ENCODE data around the gene GPR137.

GPR137 gene

GRCh38 chr11:64268025-64268892 lies 17.4 kb upstream of the GPR137 start:
- no peak for DNase-seq (ENCODE audit: low read depth, low spot score)
- Histone ChIP-seq H3K4me3 (peak overlapping the region; percentile 80), H3K9me3 (ENCODE audit: low read depth, low read length) (no peaks in the 10 kb centered on the region), H3K27ac (peak overlapping the region; percentile 95), H3K9ac (ENCODE audit: insufficient read length) (peak overlapping the region; percentile 92), H3K36me3 (ENCODE audit: insufficient read depth, low read length) (peaks cover 12% of the 10 kb centered on the region; the same call in 1 of the 2 replicates)
- TF ChIP-seq FOXP2 (optimal IDR thresholded peaks at IDR 0.05; ENCODE audit: control extremely low read depth, extremely low read length, insufficient read depth) (no peak), EZH2 (IDR thresholded peaks at IDR 0.05) (no peak), POLR2AphosphoS5 (IDR thresholded peaks at IDR 0.05; ENCODE audit: borderline replicate concordance, low read depth, low read length) (no peak)

- Histone ChIP-seq H3K27ac (peak overlapping the region; percentile 95), H3K9me3 (ENCODE audit: low read depth, low read length) (no peaks in the 10 kb centered on the region), H3K36me3 (ENCODE audit: insufficient read depth, low read length) (peaks cover 5% of the 10 kb centered on the region; the same call in 1 of the 2 replicates), H3K4me3 (peak overlapping the region; percentile 80), H3K9ac (ENCODE audit: insufficient read length) (peak overlapping the region; percentile 92)
- TF ChIP-seq POLR2AphosphoS5 (IDR thresholded peaks at IDR 0.05; ENCODE audit: borderline replicate concordance, low read depth, low read length) (no peak), EZH2 (IDR thresholded peaks at IDR 0.05) (no peak), FOXP2 (optimal IDR thresholded peaks at IDR 0.05; ENCODE audit: control extremely low read depth, extremely low read length, insufficient read depth) (no peak)
- DNase-seq (ENCODE audit: low read depth, low spot score) = no peak
These were observed 16.6 kb upstream of the GPR137 start for GRCh38 chr11:64268893-64269539.

GRCh38 chr11:64269540-64270220 lies 16.0 kb upstream of the GPR137 start:
- TF ChIP-seq FOXP2 (optimal IDR thresholded peaks at IDR 0.05; ENCODE audit: control extremely low read depth, extremely low read length, insufficient read depth) (no peak), POLR2AphosphoS5 (IDR thresholded peaks at IDR 0.05; ENCODE audit: borderline replicate concordance, low read depth, low read length) (peak; percentile 78; the same call in 1 of the 2 replicates)
- Histone ChIP-seq H3K27ac (peak overlapping the region; percentile 95), H3K9me3 (ENCODE audit: low read depth, low read length) (no peaks in the 10 kb centered on the region), H3K36me3 (ENCODE audit: insufficient read depth, low read length) (peaks cover 4% of the 10 kb centered on the region; the same call in 1 of the 2 replicates), H3K4me3 (peak overlapping the region; percentile 80), H3K9ac (ENCODE audit: insufficient read length) (peak overlapping the region; percentile 92)
- peak; percentile 98 for DNase-seq (ENCODE audit: low read depth, low spot score)

GRCh38 chr11:64275031-64275800 lies 10.4 kb upstream of the GPR137 start:
- Histone ChIP-seq H3K36me3 (ENCODE audit: insufficient read depth, low read length) (no peaks in the 10 kb centered on the region; the same call in 1 of the 2 replicates), H3K4me3 (no peak overlapping the region), H3K9ac (ENCODE audit: insufficient read length) (no peak overlapping the region), H3K27ac (no peak overlapping the region), H3K9me3 (ENCODE audit: low read depth, low read length) (no peaks in the 10 kb centered on the region)
- DNase-seq (ENCODE audit: low read depth, low spot score) = no peak
- TF ChIP-seq FOXP2 (optimal IDR thresholded peaks at IDR 0.05; ENCODE audit: control extremely low read depth, extremely low read length, insufficient read depth) (no peak), EZH2 (IDR thresholded peaks at IDR 0.05) (no peak), POLR2AphosphoS5 (IDR thresholded peaks at IDR 0.05; ENCODE audit: borderline replicate concordance, low read depth, low read length) (no peak)

GRCh38 chr11:64275841-64276240 lies 9.8 kb upstream of the GPR137 start:
- Histone ChIP-seq H3K36me3 (ENCODE audit: insufficient read depth, low read length) (no peaks in the 10 kb centered on the region; the same call in 1 of the 2 replicates), H3K9ac (ENCODE audit: insufficient read length) (no peak overlapping the region), H3K4me3 (no peak overlapping the region), H3K9me3 (ENCODE audit: low read depth, low read length) (no peaks in the 10 kb centered on the region), H3K27ac (no peak overlapping the region)
- DNase-seq (ENCODE audit: low read depth, low spot score) = no peak
- TF ChIP-seq EZH2 (IDR thresholded peaks at IDR 0.05) (no peak), POLR2AphosphoS5 (IDR thresholded peaks at IDR 0.05; ENCODE audit: borderline replicate concordance, low read depth, low read length) (no peak)

GRCh38 chr11:64276653-64277431 lies 8.8 kb upstream of the GPR137 start:
- Histone ChIP-seq H3K9ac (ENCODE audit: insufficient read length) (no peak overlapping the region), H3K4me3 (no peak overlapping the region), H3K27ac (no peak overlapping the region), H3K9me3 (ENCODE audit: low read depth, low read length) (no peaks in the 10 kb centered on the region), H3K36me3 (ENCODE audit: insufficient read depth, low read length) (no peaks in the 10 kb centered on the region; the same call in 1 of the 2 replicates)
- no peak for TF ChIP-seq FOXP2 (optimal IDR thresholded peaks at IDR 0.05; ENCODE audit: control extremely low read depth, extremely low read length, insufficient read depth)
- no peak for TF ChIP-seq POLR2AphosphoS5 (IDR thresholded peaks at IDR 0.05; ENCODE audit: borderline replicate concordance, low read depth, low read length)
- no peak for TF ChIP-seq EZH2 (IDR thresholded peaks at IDR 0.05)
- DNase-seq (ENCODE audit: low read depth, low spot score) = no peak

- Histone ChIP-seq H3K9me3 (ENCODE audit: low read depth, low read length) (no peaks in the 10 kb centered on the region), H3K4me3 (no peak overlapping the region), H3K27ac (no peak overlapping the region), H3K36me3 (ENCODE audit: insufficient read depth, low read length) (no peaks in the 10 kb centered on the region; the same call in 1 of the 2 replicates), H3K9ac (ENCODE audit: insufficient read length) (no peak overlapping the region)
- no peak for DNase-seq (ENCODE audit: low read depth, low spot score)
- TF ChIP-seq POLR2AphosphoS5 (IDR thresholded peaks at IDR 0.05; ENCODE audit: borderline replicate concordance, low read depth, low read length) = no peak
- no peak for TF ChIP-seq EZH2 (IDR thresholded peaks at IDR 0.05)
- no peak for TF ChIP-seq FOXP2 (optimal IDR thresholded peaks at IDR 0.05; ENCODE audit: control extremely low read depth, extremely low read length, insufficient read depth)
These were observed 7.0 kb upstream of the GPR137 start for GRCh38 chr11:64278576-64279190.

Measured in SK-N-MC (cell line).